Embryonic facial prominence (tissue), 1 donor: Measurements from ENCODE around the gene RAC2.

Experiments used
- DNase-seq: peaks from one replicate; pipeline ENCODE4 v3.0.0-alpha.2; 2016; ENCODE audit errors: extremely low spot score

The RAC2 gene

GRCh38 chr22:37187891-37188761, 55.9 kb downstream of the RAC2 start, which contains the start of gene C1QTNF6:
TSS of gene C1QTNF6 (minus strand) at chr22:37188247. CDS start at chr22:37188213, 34 bp downstream.
- peak; percentile 34 for DNase-seq

GRCh38 chr22:37187552-37187890, 56.5 kb downstream of the RAC2 start:
- no peak for DNase-seq

- DNase-seq = no peak
These were observed 57.0 kb downstream of the RAC2 start for GRCh38 chr22:37186997-37187522.

GRCh38 chr22:37186228-37186996, 57.7 kb downstream of the RAC2 start:
- no peak for DNase-seq

- DNase-seq = no peak
These were observed 58.3 kb downstream of the RAC2 start for GRCh38 chr22:37185646-37186227.

- no peak for DNase-seq
These were observed 59.1 kb downstream of the RAC2 start for GRCh38 chr22:37184816-37185541.

- no peak for DNase-seq
These were observed 59.7 kb downstream of the RAC2 start for GRCh38 chr22:37184380-37184755.

GRCh38 chr22:37183432-37184379, 60.4 kb downstream of the RAC2 start:
- no peak for DNase-seq

- DNase-seq = no peak
These were observed 61.2 kb downstream of the RAC2 start for GRCh38 chr22:37182949-37183245.

- no peak for DNase-seq
These were observed 61.7 kb downstream of the RAC2 start for GRCh38 chr22:37182101-37182948.

- DNase-seq = no peak
These were observed 62.4 kb downstream of the RAC2 start for GRCh38 chr22:37181681-37182080.

GRCh38 chr22:37180531-37181231, 63.4 kb downstream of the RAC2 start:
- no peak for DNase-seq

GRCh38 chr22:37179622-37180420, 64.2 kb downstream of the RAC2 start:
- DNase-seq = no peak

GRCh38 chr22:37179126-37179470, 65.0 kb downstream of the RAC2 start:
- DNase-seq = no peak

- no peak for DNase-seq
These were observed 65.5 kb downstream of the RAC2 start for GRCh38 chr22:37178350-37179125.

- no peak for DNase-seq
These were observed 66.3 kb downstream of the RAC2 start for GRCh38 chr22:37177755-37178154.

- DNase-seq = no peak
These were observed 66.8 kb downstream of the RAC2 start for GRCh38 chr22:37177221-37177620.
